Measurements from ENCODE around the gene RPN2.

DNA sequence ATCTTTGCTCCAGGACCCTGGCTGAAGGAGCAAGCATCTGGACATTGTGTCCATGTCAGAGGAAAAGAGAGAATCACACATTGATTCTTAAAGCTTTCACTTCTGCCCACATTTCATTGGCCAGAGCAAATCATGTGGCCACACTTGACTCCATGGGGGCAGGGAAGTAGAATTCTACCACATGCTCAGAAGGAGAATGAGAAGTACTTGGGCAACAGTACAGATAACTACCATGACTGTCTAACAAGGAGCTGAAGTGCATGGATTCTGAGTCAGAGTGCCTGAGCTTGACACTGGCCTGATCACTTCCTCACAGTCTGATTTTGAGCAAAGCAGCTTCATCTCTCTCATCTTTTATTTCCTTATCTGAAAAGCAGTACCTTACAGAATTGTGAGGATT lies 43.9 kb downstream of the RPN2 start:
- TF ChIP-seq POLR2A (IDR thresholded peaks at IDR 0.05; ENCODE audit: low read length) (no peak), GATA1 (IDR thresholded peaks at IDR 0.05; ENCODE audit: low read depth, low read length) (no peak)

All from erythroblast (primary cell).